Body of pancreas (tissue), 4 donors: Measurements from ENCODE around the gene SEPSECS.

Experiments used
- CTCF ChIP-seq, 7 experiments: fragments of 450-650 bp in 4 of 7; fragments of 200-600 bp in 3 of 7; sonication (generic) in 3 of 7; IDR thresholded peaks; one replicate each; pipeline ENCODE4 v1.5.1; 2016 to 2019; ENCODE audit warnings: antibody characterized with exemption in 7 of 7
- POLR2A ChIP-seq, 3 donors: fragments of 450-650 bp; IDR thresholded peaks; one replicate each; pipeline ENCODE4 v1.6.1; 2016; ENCODE audit warnings: antibody characterized with exemption in 3 of 3, mild to moderate bottlenecking in 2 of 3

- TF ChIP-seq CTCF (IDR thresholded peaks at IDR 0.05) (no peak), POLR2A (IDR thresholded peaks at IDR 0.05) (no peak)
These were observed 51.7 kb downstream of the SEPSECS start for GRCh38 chr4:25108556-25108955.
